PC-9 (cell line): Measurements from ENCODE around the gene RAB11B. TPM values are rescaled to one million over a fixed set of nuclear protein-coding genes. Genes with fewer than 3 reads are reported as not detected.

Experiments used
- BruUV-seq: library from RNA; stranded (reverse); fragments of 400-500 nt; replicated peaks from 2 replicates; lab custom pipeline; 2021; lab: Mats Ljungman, UMichigan
- CTCF ChIA-PET: fragments of 300-600 bp; sonication (Branson Sonifier 250); formaldehyde crosslinking; loops from one replicate; lab custom pipeline; 2022; ENCODE audit warnings: antibody characterized with exemption; lab: Charles Lee
- POLR2A ChIA-PET: fragments of 300-600 bp; sonication (Branson Sonifier 250); formaldehyde crosslinking; loops from one replicate; lab custom pipeline; 2022; ENCODE audit warnings: antibody characterized with exemption; ENCODE audit not compliant: unreplicated experiment; lab: Charles Lee
- DNase-seq, 2 experiments: peaks; one replicate each; pipeline versions ENCODE4 v3.0.0 to v3.0.0-alpha.2; 2015 to 2022; ENCODE audit warnings: mixed read lengths in 1 of 2
- H2AFZ ChIP-seq: fragments of 200-600 bp; sonication (generic); 2 replicates; pipeline ENCODE4 v1.8.1; 2017; ENCODE audit warnings: antibody characterized with exemption
- H3F3A ChIP-seq: fragments of 200-600 bp; sonication (generic); 2 replicates; pipeline ENCODE4 v1.8.1; 2017; ENCODE audit warnings: antibody characterized with exemption, mild to moderate bottlenecking, low read depth; ENCODE audit not compliant: insufficient read depth
- H3K27ac ChIP-seq: fragments of 200-600 bp; sonication (generic); 2 replicates; pipeline ENCODE4 v1.6.1; 2016; ENCODE audit warnings: mixed run types
- H3K27me3 ChIP-seq: fragments of 200-600 bp; sonication (generic); 2 replicates; pipeline ENCODE4 v1.6.1; 2016; ENCODE audit warnings: low read depth, mixed run types; ENCODE audit not compliant: insufficient read depth
- H3K36me3 ChIP-seq: fragments of 200-600 bp; sonication (generic); 2 replicates; pipeline ENCODE4 v1.6.1; 2016; ENCODE audit warnings: low read depth, mixed run types
- H3K4me1 ChIP-seq: fragments of 200-600 bp; sonication (generic); replicated peaks from 2 replicates; pipeline ENCODE4 v1.6.1; 2016; ENCODE audit warnings: mixed run types; ENCODE audit not compliant: insufficient read depth
- H3K4me2 ChIP-seq: fragments of 200-600 bp; sonication (generic); 2 replicates; pipeline ENCODE4 v1.6.1; 2017; ENCODE audit warnings: mixed run types
- H3K4me3 ChIP-seq: fragments of 200-600 bp; sonication (generic); 2 replicates; pipeline ENCODE4 v1.6.1; 2016; ENCODE audit warnings: mixed run types
- H3K79me2 ChIP-seq: fragments of 200-600 bp; sonication (generic); 2 replicates; pipeline ENCODE4 v1.6.1; 2017; ENCODE audit warnings: low read depth, mixed run types
- H3K9me2 ChIP-seq: fragments of 200-600 bp; sonication (generic); 2 replicates; pipeline ENCODE4 v1.8.1; 2017; ENCODE audit warnings: mild to moderate bottlenecking; ENCODE audit not compliant: insufficient read depth
- H3K9me3 ChIP-seq: fragments of 200-600 bp; sonication (generic); 2 replicates; pipeline ENCODE4 v1.8.1; 2016; ENCODE audit warnings: low read depth; ENCODE audit not compliant: insufficient read depth
- H4K20me1 ChIP-seq: fragments of 200-600 bp; sonication (generic); 2 replicates; pipeline ENCODE4 v1.8.1; 2017; ENCODE audit not compliant: insufficient read depth
- EZH2 ChIP-seq: fragments of 200-600 bp; sonication (generic); IDR thresholded peaks from 2 replicates; pipeline ENCODE4 v1.8.0; 2017; ENCODE audit warnings: antibody characterized with exemption, low read depth
- intact Hi-C: fragments of 100-400 bp; cut with micrococcal nuclease; formaldehyde crosslinking; loops from one replicate; pipeline ENCODE4 v1.10.0; 2022; ENCODE audit not compliant: unreplicated experiment
- total RNA-seq: library from RNA; stranded (reverse); gene quantifications from 2 replicates; pipeline ENCODE4 v1.2.3, GENCODE V29; 2021
- TF ChIP-seq, protein P1 (sequence below): fragments of 200-600 bp; sonication (generic); conservative IDR thresholded peaks from 2 replicates; pipeline ENCODE4 v1.6.1; 2017; ENCODE audit warnings: mixed run types, antibody characterized with exemption, mild to moderate bottlenecking, moderate library complexity

The RAB11B gene
- total RNA-seq, 1 experiment from 2014 or later = 126 TPM

DNA sequence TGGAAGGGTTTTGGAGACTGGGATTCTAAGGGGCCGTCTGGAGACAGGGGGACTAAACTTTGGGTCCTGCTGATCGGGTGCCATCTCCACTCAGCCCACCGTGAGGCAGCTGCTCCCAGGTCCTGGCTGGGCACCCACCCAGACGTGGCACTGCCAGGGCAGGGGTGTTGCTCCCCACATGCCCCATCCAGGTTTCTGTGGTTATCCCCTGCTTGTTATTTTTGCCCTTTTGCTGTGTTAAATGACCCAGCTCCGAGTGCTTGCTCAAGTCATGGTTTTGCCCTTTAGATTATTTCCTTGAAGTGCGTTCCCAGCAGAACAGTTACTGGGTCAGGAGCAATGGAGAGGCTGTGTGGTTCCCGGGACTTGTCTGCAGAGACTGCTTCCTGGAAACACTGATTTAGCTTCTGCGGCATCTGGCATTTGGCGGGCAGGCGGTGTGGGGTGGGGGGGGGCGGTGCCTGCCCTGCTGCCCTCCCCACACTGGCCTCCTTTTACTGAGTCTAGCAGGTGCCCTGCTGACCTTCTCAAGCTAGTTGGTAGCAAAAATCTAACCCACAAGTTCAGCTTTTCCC is 1.9 kb downstream of the RAB11B start:
- ChIA-PET POLR2A (no interaction called here), CTCF (no interaction called here)
- Histone ChIP-seq H3K27ac (no peak overlapping the region), H3K79me2 (peaks cover 80% of the 10 kb centered on the region), H3K4me1 (peaks cover 41% of the 10 kb centered on the region), H3K9me3 (no peaks in the 10 kb centered on the region; the same call in 1 of the 2 replicates), H3K9me2 (no peaks in the 10 kb centered on the region), H3F3A (peaks cover 32% of the 10 kb centered on the region), H4K20me1 (peaks cover 59% of the 10 kb centered on the region), H2AFZ (no peak overlapping the region), H3K27me3 (no peaks in the 10 kb centered on the region), H3K4me2 (no peak overlapping the region), H3K4me3 (no peak overlapping the region), H3K36me3 (no peaks in the 10 kb centered on the region)
- no peak for DNase-seq
- BruUV-seq = no TSS peak
- intact Hi-C loops = no loop called here
- TF ChIP-seq EZH2 = no peak
- TF ChIP-seq, protein P1, sequence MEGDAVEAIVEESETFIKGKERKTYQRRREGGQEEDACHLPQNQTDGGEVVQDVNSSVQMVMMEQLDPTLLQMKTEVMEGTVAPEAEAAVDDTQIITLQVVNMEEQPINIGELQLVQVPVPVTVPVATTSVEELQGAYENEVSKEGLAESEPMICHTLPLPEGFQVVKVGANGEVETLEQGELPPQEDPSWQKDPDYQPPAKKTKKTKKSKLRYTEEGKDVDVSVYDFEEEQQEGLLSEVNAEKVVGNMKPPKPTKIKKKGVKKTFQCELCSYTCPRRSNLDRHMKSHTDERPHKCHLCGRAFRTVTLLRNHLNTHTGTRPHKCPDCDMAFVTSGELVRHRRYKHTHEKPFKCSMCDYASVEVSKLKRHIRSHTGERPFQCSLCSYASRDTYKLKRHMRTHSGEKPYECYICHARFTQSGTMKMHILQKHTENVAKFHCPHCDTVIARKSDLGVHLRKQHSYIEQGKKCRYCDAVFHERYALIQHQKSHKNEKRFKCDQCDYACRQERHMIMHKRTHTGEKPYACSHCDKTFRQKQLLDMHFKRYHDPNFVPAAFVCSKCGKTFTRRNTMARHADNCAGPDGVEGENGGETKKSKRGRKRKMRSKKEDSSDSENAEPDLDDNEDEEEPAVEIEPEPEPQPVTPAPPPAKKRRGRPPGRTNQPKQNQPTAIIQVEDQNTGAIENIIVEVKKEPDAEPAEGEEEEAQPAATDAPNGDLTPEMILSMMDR = no peak

DNA sequence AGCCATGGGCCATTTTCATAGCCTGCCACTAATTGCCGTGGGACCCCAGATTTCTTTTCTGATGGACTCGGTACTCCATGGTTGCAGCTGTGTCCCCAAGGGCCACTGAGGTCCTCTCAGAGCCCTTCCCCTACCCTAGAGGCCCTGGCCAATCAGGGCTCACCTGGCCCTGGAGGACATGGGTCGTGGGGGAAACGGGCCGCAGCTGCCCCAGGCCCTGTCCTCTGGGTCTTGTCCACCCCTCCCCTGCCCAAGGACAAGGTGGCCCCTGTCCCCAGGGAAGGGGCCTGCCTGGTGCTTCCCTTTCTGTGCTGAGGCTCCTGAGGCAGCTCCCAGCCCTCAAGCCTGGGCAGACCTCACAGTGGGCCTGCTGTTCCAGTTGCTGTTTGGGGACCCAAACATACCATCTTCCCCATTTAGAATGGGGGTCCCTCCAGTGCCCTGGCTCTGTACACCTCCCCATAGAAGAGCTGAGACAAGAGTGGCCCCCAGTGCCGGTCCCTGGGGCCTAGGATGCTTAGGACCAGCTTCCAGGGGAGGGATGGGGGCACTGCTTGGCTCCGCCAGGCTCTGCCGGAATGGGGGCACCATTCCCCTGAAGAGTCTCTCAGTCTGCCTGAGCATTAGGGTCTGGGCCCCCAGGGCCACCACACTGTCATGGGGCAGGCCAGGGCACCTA is 3.2 kb downstream of the RAB11B start:
- no peak overlapping the region for H3K27ac ChIP-seq
- CTCF ChIA-PET = interaction anchor here (0.8 kb wide), 1 partner anchor 20 kb away, joined by 5 read pairs; the partner anchor contains the start of gene MARCHF2
- BruUV-seq = no TSS peak
- POLR2A ChIA-PET = no interaction called here
- H4K20me1 ChIP-seq = peaks cover 71% of the 10 kb centered on the region
- no peak overlapping the region for H2AFZ ChIP-seq
- H3K79me2 ChIP-seq = peaks cover 81% of the 10 kb centered on the region
- no peaks in the 10 kb centered on the region for H3K9me3 ChIP-seq
- no peaks in the 10 kb centered on the region for H3K27me3 ChIP-seq
- H3F3A ChIP-seq = peaks cover 19% of the 10 kb centered on the region; the same call in 1 of the 2 replicates
- no peak overlapping the region for H3K4me2 ChIP-seq
- H3K4me3 ChIP-seq = no peak overlapping the region
- TF ChIP-seq EZH2 = no peak
- TF ChIP-seq, protein P1 = no peak
- no peak for DNase-seq
- no peaks in the 10 kb centered on the region for H3K36me3 ChIP-seq
- no peaks in the 10 kb centered on the region for H3K9me2 ChIP-seq
- H3K4me1 ChIP-seq = peaks cover 34% of the 10 kb centered on the region
- intact Hi-C loops = no loop called here

DNA sequence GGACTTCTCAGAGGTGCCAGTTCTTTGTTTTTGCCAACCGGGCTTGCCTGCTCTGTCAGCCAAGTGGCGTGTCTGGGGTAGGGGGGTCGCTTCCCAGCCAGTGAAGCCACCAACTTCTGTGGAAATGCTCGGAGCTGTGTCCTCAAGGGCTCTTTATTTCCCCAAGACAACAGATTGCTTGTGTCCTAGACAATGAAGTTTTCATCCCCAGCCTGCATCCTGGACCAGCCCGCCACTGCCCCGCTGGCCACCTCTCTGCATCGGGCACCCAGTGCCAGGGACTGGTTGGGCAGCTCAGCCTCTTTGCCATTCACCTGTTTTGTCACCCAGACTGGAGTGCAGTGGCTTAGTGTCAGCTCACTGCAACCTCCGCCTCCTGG is 3.7 kb downstream of the RAB11B start:
- peak overlapping the region; percentile 24; the same call in 1 of the 2 replicates for H3K27ac ChIP-seq
- no peaks in the 10 kb centered on the region for H3K9me2 ChIP-seq
- no peak overlapping the region for H2AFZ ChIP-seq
- H3K9me3 ChIP-seq = no peaks in the 10 kb centered on the region
- peaks cover 81% of the 10 kb centered on the region for H3K79me2 ChIP-seq
- intact Hi-C loops = no loop called here
- H3K4me2 ChIP-seq = no peak overlapping the region
- peaks cover 23% of the 10 kb centered on the region; the same call in 1 of the 2 replicates for H3F3A ChIP-seq
- no peak for TF ChIP-seq EZH2
- TF ChIP-seq, protein P1 = no peak
- H3K27me3 ChIP-seq = no peaks in the 10 kb centered on the region
- no TSS peak for BruUV-seq
- peaks cover 77% of the 10 kb centered on the region for H4K20me1 ChIP-seq
- POLR2A ChIA-PET = no interaction called here
- H3K4me3 ChIP-seq = no peak overlapping the region
- no peak for DNase-seq
- CTCF ChIA-PET = interaction anchor here (0.8 kb wide), 1 partner anchor 19 kb away, joined by 5 read pairs; the partner anchor contains the start of gene MARCHF2
- H3K4me1 ChIP-seq = peaks cover 29% of the 10 kb centered on the region
- H3K36me3 ChIP-seq = no peaks in the 10 kb centered on the region
